HepG2 (cell line): ENCODE data around the gene TNFRSF6B. TPM values are rescaled to one million over a fixed set of nuclear protein-coding genes. Genes with fewer than 3 reads are reported as not detected.

ENCODE experiments used
- AFF4 ChIP-seq: sonication (generic); formaldehyde crosslinking; IDR thresholded peaks from 2 replicates; pipeline ENCODE4 v1.4.0; 2020; ENCODE audit warnings: missing genetic modification reagents
- ATF3 ChIP-seq: sonication (generic); formaldehyde crosslinking; IDR thresholded peaks from 2 replicates; pipeline ENCODE4 v1.4.0; 2020; ENCODE audit warnings: missing genetic modification reagents
- DBP ChIP-seq: sonication (generic); formaldehyde crosslinking; IDR thresholded peaks from 2 replicates; pipeline ENCODE4 v1.4.0; 2020; ENCODE audit warnings: missing genetic modification reagents; ENCODE audit errors: not compliant biosample characterization
- ELF4 ChIP-seq: sonication (generic); formaldehyde crosslinking; IDR thresholded peaks from 2 replicates; pipeline ENCODE4 v1.5.0; 2020; ENCODE audit warnings: missing genetic modification reagents, mild to moderate bottlenecking, moderate library complexity, borderline replicate concordance
- FOXO1 ChIP-seq: sonication (generic); formaldehyde crosslinking; IDR thresholded peaks from 2 replicates; pipeline ENCODE4 v1.4.0; 2020; ENCODE audit warnings: missing genetic modification reagents
- GTF2F1 ChIP-seq: fragments of 150-350 bp; IDR thresholded peaks from 2 replicates; pipeline ENCODE4 v1.6.1; 2014; ENCODE audit warnings: low read length
- KDM1A ChIP-seq: IDR thresholded peaks from 2 replicates; pipeline ENCODE4 v1.6.1; 2016; ENCODE audit warnings: missing compliant biosample characterization
- MBNL3 ChIP-seq: fragments of 250-450 bp; sonication (Bioruptor Pico); conservative IDR thresholded peaks from 2 replicates; pipeline ENCODE4 v1.8.0; 2022; ENCODE audit warnings: mild to moderate bottlenecking, inconsistent platforms
- NFE2L2 ChIP-seq: fragments of 150-350 bp; IDR thresholded peaks from 2 replicates; pipeline ENCODE4 v1.6.1; 2014; ENCODE audit warnings: low read length
- PLRG1 ChIP-seq: fragments of 450-650 bp; conservative IDR thresholded peaks from 2 replicates; pipeline ENCODE4 v1.6.1; 2016
- TAF1 ChIP-seq: sonication (generic); formaldehyde crosslinking; IDR thresholded peaks from 2 replicates; pipeline ENCODE4 v1.4.0; 2020; ENCODE audit warnings: missing genetic modification reagents
- TEAD2 ChIP-seq: sonication (generic); formaldehyde crosslinking; IDR thresholded peaks from 2 replicates; pipeline ENCODE4 v1.9.0; 2021; ENCODE audit warnings: missing genetic modification reagents
- U2AF1 ChIP-seq: fragments of 200-400 bp; formaldehyde crosslinking; optimal IDR thresholded peaks from 2 replicates; pipeline ENCODE3; 2017; ENCODE audit warnings: mild to moderate bottlenecking, low read depth, low read length
- WIZ ChIP-seq: sonication (generic); formaldehyde crosslinking; IDR thresholded peaks from 2 replicates; pipeline ENCODE4 v1.5.1; 2020; ENCODE audit warnings: mild to moderate bottlenecking, missing genetic modification reagents
- ZNF136 ChIP-seq: sonication (generic); formaldehyde crosslinking; IDR thresholded peaks from 2 replicates; pipeline ENCODE4 v1.8.1; 2022; ENCODE audit warnings: low read depth, mild to moderate bottlenecking, moderate library complexity, missing genetic modification reagents
- ZNF598 ChIP-seq: sonication (generic); formaldehyde crosslinking; IDR thresholded peaks from 2 replicates; pipeline ENCODE4 v1.5.1; 2020; ENCODE audit warnings: mild to moderate bottlenecking, missing genetic modification reagents, borderline replicate concordance
- ZNF619 ChIP-seq: sonication (generic); formaldehyde crosslinking; IDR thresholded peaks from 2 replicates; pipeline ENCODE4 v1.4.0; 2020; ENCODE audit warnings: mild to moderate bottlenecking, missing genetic modification reagents
- ZNF674 ChIP-seq: sonication (generic); formaldehyde crosslinking; IDR thresholded peaks from 2 replicates; pipeline ENCODE4 v1.5.0; 2020; ENCODE audit warnings: low read depth, mild to moderate bottlenecking, missing genetic modification reagents
- ZNF775 ChIP-seq: sonication (generic); formaldehyde crosslinking; IDR thresholded peaks from 2 replicates; pipeline ENCODE4 v1.4.0; 2020; ENCODE audit warnings: missing genetic modification reagents, mild to moderate bottlenecking, moderate library complexity, borderline replicate concordance
- ZNF850 ChIP-seq: sonication (generic); formaldehyde crosslinking; conservative IDR thresholded peaks from 2 replicates; pipeline ENCODE4 v1.9.0; 2021; ENCODE audit warnings: mild to moderate bottlenecking, missing genetic modification reagents
- polyA plus RNA-seq, 8 experiments: library from polyadenylated mRNA; depleted of rRNA in 3 of 8; stranded (reverse) in 7 of 8; unstranded in 1 of 8; fragments of >200 nt; fragmentation: Illumina TruSeq in 4 of 8; extraction: Trizol in 4 of 8; gene quantifications; 2 replicates each; pipeline versions ENCODE4 v1.2.1 to v1.2.3, GENCODE V29; 2011 to 2016; ENCODE audit warnings: low read depth in 4 of 8, missing spikeins in 1 of 8, mixed read lengths in 1 of 8; ENCODE audit not compliant: insufficient read depth in 1 of 8
- total RNA-seq, 5 experiments: library from RNA; depleted of rRNA; stranded (reverse); fragments of >200 nt; fragmentation: Illumina TruSeq; extraction: Trizol; gene quantifications; 2 replicates each; pipeline ENCODE4 v1.2.3, GENCODE V29; 2016; ENCODE audit warnings: low read depth in 1 of 5
- TF ChIP-seq, protein P1 (sequence below): fragments of 450-650 bp; IDR thresholded peaks from 2 replicates; pipeline ENCODE4 v1.6.1; 2017
- TF ChIP-seq, protein P2 (sequence below), 2 experiments: sonication (generic) in 1 of 2; formaldehyde crosslinking in 1 of 2; IDR thresholded peaks; 2 replicates each; pipeline versions ENCODE4 v1.4.0 to v1.6.1; 2018 to 2020; ENCODE audit warnings: missing genetic modification reagents in 2 of 2, borderline replicate concordance in 1 of 2, low read depth in 1 of 2, mild to moderate bottlenecking in 1 of 2, missing biosample characterization in 1 of 2

Gene TNFRSF6B
- total and polyA plus RNA-seq, 2 of the 13 experiments (the other 11 are each of a cell fraction or from before 2014, with no cell fraction given): 0.24 TPM; not detected in 1

- TF ChIP-seq ATF3 (CRISPR knock-in tag): peak; percentile 87
- no peak for TF ChIP-seq NFE2L2
- TF ChIP-seq ZNF775 (CRISPR knock-in tag): 0 out of 2 replicates have a peak, but pooled peaks have one; percentile 35
- TF ChIP-seq DBP (CRISPR knock-in tag): peak; percentile 21
- no peak for TF ChIP-seq ZNF598
- TF ChIP-seq MBNL3: no peak
- TF ChIP-seq TEAD2: peak; percentile 90
- no peak for TF ChIP-seq ZNF850 (CRISPR knock-in tag)
- TF ChIP-seq WIZ: peak; percentile 62; the same call in 1 of the 2 replicates
- peak; percentile 74; the same call in 1 of the 2 replicates for TF ChIP-seq ZNF674 (CRISPR knock-in tag)
- TF ChIP-seq FOXO1 (CRISPR knock-in tag): peak; percentile 90
- TF ChIP-seq, protein P1, sequence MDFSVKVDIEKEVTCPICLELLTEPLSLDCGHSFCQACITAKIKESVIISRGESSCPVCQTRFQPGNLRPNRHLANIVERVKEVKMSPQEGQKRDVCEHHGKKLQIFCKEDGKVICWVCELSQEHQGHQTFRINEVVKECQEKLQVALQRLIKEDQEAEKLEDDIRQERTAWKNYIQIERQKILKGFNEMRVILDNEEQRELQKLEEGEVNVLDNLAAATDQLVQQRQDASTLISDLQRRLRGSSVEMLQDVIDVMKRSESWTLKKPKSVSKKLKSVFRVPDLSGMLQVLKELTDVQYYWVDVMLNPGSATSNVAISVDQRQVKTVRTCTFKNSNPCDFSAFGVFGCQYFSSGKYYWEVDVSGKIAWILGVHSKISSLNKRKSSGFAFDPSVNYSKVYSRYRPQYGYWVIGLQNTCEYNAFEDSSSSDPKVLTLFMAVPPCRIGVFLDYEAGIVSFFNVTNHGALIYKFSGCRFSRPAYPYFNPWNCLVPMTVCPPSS: no peak
- TF ChIP-seq AFF4 (CRISPR knock-in tag): no peak; the same call in 1 of the 2 replicates
- peak; percentile 81; the same call in 1 of the 2 replicates for TF ChIP-seq KDM1A (CRISPR knock-in tag)
- peak; percentile 85 for TF ChIP-seq TAF1
- TF ChIP-seq, protein P2, sequence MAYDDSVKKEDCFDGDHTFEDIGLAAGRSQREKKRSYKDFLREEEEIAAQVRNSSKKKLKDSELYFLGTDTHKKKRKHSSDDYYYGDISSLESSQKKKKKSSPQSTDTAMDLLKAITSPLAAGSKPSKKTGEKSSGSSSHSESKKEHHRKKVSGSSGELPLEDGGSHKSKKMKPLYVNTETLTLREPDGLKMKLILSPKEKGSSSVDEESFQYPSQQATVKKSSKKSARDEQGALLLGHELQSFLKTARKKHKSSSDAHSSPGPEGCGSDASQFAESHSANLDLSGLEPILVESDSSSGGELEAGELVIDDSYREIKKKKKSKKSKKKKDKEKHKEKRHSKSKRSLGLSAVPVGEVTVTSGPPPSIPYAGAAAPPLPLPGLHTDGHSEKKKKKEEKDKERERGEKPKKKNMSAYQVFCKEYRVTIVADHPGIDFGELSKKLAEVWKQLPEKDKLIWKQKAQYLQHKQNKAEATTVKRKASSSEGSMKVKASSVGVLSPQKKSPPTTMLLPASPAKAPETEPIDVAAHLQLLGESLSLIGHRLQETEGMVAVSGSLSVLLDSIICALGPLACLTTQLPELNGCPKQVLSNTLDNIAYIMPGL (CRISPR knock-in tag; IDR thresholded peaks at IDR 0.05; ENCODE audit: borderline replicate concordance in 1 of 2, low read depth in 1 of 2): peak; percentile 97 to 99
- TF ChIP-seq U2AF1: no peak
- peak; percentile 70 for TF ChIP-seq ELF4
- TF ChIP-seq ZNF619 (CRISPR knock-in tag): peak; percentile 98; the same call in 1 of the 2 replicates
- TF ChIP-seq GTF2F1: no peak
- TF ChIP-seq PLRG1: no peak
- TF ChIP-seq ZNF136 (CRISPR knock-in tag): peak; percentile 81; the same call in 1 of the 2 replicates
Observed at GRCh38 chr20:63707558-63708300, 11.3 kb downstream of the TNFRSF6B start, which contains the start of the genes ARFRP1 and ZGPAT (continued).
